Measurements from ENCODE around the gene PSME3IP1. TPM values are rescaled to one million over a fixed set of nuclear protein-coding genes. Genes with fewer than 3 reads are reported as not detected.
A peak's percentile ranks its signal among the peaks of the same experiment; 100 is the strongest.

Gene PSME3IP1
- total RNA-seq, 1 donor from 2014 or later = 77.8 TPM

GRCh38 chr16:57223057-57223456, 37.2 kb upstream of the PSME3IP1 start:
- Histone ChIP-seq H3K4me3 (no peak overlapping the region), H3K36me3 (peaks cover 93% of the 10 kb centered on the region), H3K9me3 (no peaks in the 10 kb centered on the region), H3K27ac (no peak overlapping the region), H3K4me1 (no peaks in the 10 kb centered on the region), H3K27me3 (no peaks in the 10 kb centered on the region)
- DNase-seq (no peak), ATAC-seq (no peak)
- intact Hi-C loops (cut with DNase I) = no loop called here
- no peak for TF ChIP-seq CTCF (IDR thresholded peaks at IDR 0.05)

GRCh38 chr16:57216968-57217367, 31.1 kb upstream of the PSME3IP1 start:
- Histone ChIP-seq H3K9me3 (peaks cover 13% of the 10 kb centered on the region), H3K36me3 (peaks cover 95% of the 10 kb centered on the region), H3K27ac (no peak overlapping the region), H3K27me3 (no peaks in the 10 kb centered on the region), H3K4me3 (no peak overlapping the region), H3K4me1 (no peaks in the 10 kb centered on the region)
- ATAC-seq = no peak
- no peak for TF ChIP-seq CTCF (IDR thresholded peaks at IDR 0.05)
- intact Hi-C loops (cut with DNase I) = no loop called here
- DNase-seq = no peak

GRCh38 chr16:57213462-57213861, 27.6 kb upstream of the PSME3IP1 start:
- Histone ChIP-seq H3K27me3 (no peaks in the 10 kb centered on the region), H3K36me3 (peaks cover 98% of the 10 kb centered on the region), H3K27ac (no peak overlapping the region), H3K4me1 (no peaks in the 10 kb centered on the region), H3K9me3 (peaks cover 13% of the 10 kb centered on the region), H3K4me3 (no peak overlapping the region)
- intact Hi-C loops (cut with DNase I) = no loop called here
- DNase-seq = no peak
- ATAC-seq = no peak
- TF ChIP-seq CTCF (IDR thresholded peaks at IDR 0.05) = no peak

GRCh38 chr16:57209780-57210179, 23.9 kb upstream of the PSME3IP1 start:
- H3K9me3 ChIP-seq = no peaks in the 10 kb centered on the region
- no peaks in the 10 kb centered on the region for H3K4me1 ChIP-seq
- DNase-seq (no peak), ATAC-seq (no peak)
- peaks cover 97% of the 10 kb centered on the region for H3K36me3 ChIP-seq
- intact Hi-C loops (cut with DNase I) = no loop called here
- no peaks in the 10 kb centered on the region for H3K27me3 ChIP-seq
- no peak for TF ChIP-seq CTCF (IDR thresholded peaks at IDR 0.05)
- no peak overlapping the region for H3K27ac ChIP-seq
- no peak overlapping the region for H3K4me3 ChIP-seq

GRCh38 chr16:57208926-57209325, 23.1 kb upstream of the PSME3IP1 start:
- H3K36me3 ChIP-seq = peaks cover 94% of the 10 kb centered on the region
- no peaks in the 10 kb centered on the region for H3K27me3 ChIP-seq
- ATAC-seq = no peak
- H3K4me3 ChIP-seq = no peak overlapping the region
- H3K9me3 ChIP-seq = no peaks in the 10 kb centered on the region
- DNase-seq = no peak
- TF ChIP-seq CTCF (IDR thresholded peaks at IDR 0.05) = no peak
- H3K27ac ChIP-seq = no peak overlapping the region
- intact Hi-C loops (cut with DNase I) = no loop called here
- no peaks in the 10 kb centered on the region for H3K4me1 ChIP-seq

GRCh38 chr16:57204675-57205074, 18.8 kb upstream of the PSME3IP1 start:
- Histone ChIP-seq H3K27me3 (no peaks in the 10 kb centered on the region), H3K36me3 (peaks cover 54% of the 10 kb centered on the region), H3K4me3 (no peak overlapping the region), H3K27ac (no peak overlapping the region), H3K4me1 (no peaks in the 10 kb centered on the region), H3K9me3 (no peaks in the 10 kb centered on the region)
- DNase-seq (no peak), ATAC-seq (peak; percentile 45)
- intact Hi-C loops (cut with DNase I) = no loop called here
- no peak for TF ChIP-seq CTCF (IDR thresholded peaks at IDR 0.05)

Measured in upper lobe of right lung (tissue), 1 donor.